Adrenal gland (tissue), 5 donors: ENCODE data around the gene AGPAT4.

ENCODE experiments used
- POLR2A ChIP-seq, 2 donors: fragments of 450-650 bp; IDR thresholded peaks; one replicate each; pipeline ENCODE4 v1.6.1; 2017; ENCODE audit warnings: antibody characterized with exemption in 2 of 2, mild to moderate bottlenecking in 2 of 2, moderate library complexity in 1 of 2
- TF ChIP-seq, protein P1 (sequence below), 6 experiments: fragments of 450-650 bp in 4 of 6; fragments of 200-600 bp in 2 of 6; sonication (generic) in 1 of 6; IDR thresholded peaks; 1 replicate in 5 of 6; 2 replicates in 1 of 6; pipeline versions ENCODE4 v1.5.1 to v1.8.0; 2016 to 2021; ENCODE audit warnings: antibody characterized with exemption in 6 of 6, mild to moderate bottlenecking in 2 of 6, moderate library complexity in 1 of 6
- donor health status: DM: no; HTN: no; CAD: no.

DNA sequence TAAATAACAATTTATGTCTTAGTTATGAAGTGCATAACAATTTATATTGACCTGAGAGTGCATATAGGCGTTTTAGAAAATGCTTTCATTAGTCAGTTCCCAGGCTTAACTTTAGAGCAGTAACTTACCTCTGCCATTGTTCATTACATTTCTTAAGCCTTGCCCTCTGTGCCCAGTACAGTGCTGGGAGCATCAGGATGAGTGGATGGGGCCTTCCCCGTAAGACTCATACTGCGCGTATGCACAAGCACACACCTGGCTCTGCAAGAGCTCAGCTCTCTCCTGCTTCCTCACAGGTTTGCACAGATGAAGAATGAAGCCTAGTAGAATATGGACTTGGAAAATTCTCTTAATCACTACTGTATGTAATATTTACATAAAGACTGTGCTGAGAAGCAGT is 157.3 kb downstream of the AGPAT4 start:
- TF ChIP-seq, protein P1, sequence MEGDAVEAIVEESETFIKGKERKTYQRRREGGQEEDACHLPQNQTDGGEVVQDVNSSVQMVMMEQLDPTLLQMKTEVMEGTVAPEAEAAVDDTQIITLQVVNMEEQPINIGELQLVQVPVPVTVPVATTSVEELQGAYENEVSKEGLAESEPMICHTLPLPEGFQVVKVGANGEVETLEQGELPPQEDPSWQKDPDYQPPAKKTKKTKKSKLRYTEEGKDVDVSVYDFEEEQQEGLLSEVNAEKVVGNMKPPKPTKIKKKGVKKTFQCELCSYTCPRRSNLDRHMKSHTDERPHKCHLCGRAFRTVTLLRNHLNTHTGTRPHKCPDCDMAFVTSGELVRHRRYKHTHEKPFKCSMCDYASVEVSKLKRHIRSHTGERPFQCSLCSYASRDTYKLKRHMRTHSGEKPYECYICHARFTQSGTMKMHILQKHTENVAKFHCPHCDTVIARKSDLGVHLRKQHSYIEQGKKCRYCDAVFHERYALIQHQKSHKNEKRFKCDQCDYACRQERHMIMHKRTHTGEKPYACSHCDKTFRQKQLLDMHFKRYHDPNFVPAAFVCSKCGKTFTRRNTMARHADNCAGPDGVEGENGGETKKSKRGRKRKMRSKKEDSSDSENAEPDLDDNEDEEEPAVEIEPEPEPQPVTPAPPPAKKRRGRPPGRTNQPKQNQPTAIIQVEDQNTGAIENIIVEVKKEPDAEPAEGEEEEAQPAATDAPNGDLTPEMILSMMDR (IDR thresholded peaks at IDR 0.05), result no peak
- no peak for TF ChIP-seq POLR2A (IDR thresholded peaks at IDR 0.05)
